Urothelium cell line (cell line): ENCODE results near the gene GRAP2.
A peak's percentile ranks its signal among the peaks of the same experiment; 100 is the strongest.
"Not testable (repeated sequence)": the region's sequence is repeated elsewhere in the genome, so short reads cannot be mapped to it uniquely, and the experiment has no call there.

Experiments used
- DNase-seq: peaks from one replicate; pipeline ENCODE4 v3.0.0; 2011; ENCODE audit warnings: low spot score, mixed read lengths
- FAIRE-seq: peaks from 2 replicates; lab custom pipeline; 2011; peaks lifted over from hg19 to GRCh38; lab: Jason Lieb, UNC

Gene GRAP2

DNA sequence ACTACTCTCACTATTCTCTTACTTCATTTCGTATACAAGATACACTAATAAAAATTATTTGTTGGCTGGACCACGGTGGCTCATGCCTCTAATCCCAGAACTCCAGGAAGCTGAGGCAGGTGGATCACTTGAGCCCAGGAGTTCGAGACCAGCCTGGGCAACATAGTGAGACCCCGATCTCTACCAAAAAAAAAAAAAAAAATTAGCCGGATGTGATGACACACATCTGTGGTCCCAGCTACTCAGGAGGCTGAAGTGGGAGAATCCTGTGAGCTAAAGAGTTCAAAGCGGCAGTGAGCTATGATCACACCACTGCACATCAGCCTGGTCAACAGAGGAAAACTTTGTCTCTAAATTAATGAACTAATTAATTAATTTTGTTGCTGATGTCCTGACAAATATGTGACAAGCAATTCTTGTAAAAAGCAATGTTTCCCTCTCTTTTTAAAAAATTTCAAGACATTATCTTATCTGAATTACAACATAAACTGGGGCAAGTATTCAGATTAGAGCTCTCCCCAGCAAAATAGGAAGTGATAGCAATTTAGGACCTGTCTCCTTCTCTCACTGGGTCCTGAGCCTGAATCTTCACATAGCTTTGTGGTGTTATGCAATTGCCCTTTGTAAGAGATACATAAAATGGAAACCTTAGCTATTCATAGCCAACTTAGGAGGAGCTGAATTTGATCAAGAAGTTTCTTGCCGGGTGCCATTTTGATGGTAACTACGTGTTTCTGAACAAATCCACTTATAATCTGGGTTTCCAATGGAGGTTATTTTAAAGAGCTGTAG is 41.8 kb downstream of the GRAP2 start:
- FAIRE-seq (no peak), DNase-seq (no peak)

DNA sequence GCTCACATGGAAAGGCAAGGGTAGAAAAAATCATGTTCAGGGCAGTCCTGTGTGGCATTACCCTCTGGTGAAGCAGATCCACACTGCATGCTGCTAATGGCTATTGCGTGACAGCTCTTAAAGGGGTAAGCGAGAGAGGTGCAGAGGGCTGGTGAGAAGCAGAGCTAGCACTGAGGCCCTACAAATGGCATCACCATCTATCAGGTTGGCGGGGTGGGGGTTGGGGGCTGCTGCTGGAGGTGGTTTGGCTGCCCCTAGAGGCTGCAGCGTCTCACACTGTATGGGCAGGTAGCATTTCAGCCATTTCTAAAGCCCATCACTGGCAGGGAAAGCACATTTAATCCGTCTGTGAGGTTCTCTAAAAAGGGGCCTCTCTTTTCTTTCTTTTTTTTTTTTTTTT is 42.5 kb downstream of the GRAP2 start:
- no peak for FAIRE-seq
- DNase-seq: no peak

GRCh38 chr22:39943953-39944872 is 43.3 kb downstream of the GRAP2 start:
- no peak for DNase-seq
- FAIRE-seq: no peak

DNA sequence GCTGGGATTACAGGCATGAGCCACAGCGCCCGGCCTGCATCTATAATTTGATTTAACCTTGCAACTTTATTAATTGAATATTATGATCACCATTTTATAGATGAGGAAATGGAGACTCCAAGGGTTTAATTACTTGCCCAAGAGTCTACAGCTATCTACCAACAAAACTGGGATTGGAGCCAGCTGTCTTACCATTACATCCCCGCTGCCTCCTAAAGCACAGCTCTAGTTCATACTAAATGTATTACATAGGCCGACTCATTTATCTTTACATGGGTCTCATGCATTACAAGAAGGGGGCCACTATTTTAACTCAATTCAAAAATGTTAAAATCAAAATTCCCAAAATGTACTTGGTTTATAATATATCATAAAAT is 45.2 kb downstream of the GRAP2 start:
- DNase-seq: no peak
- no peak for FAIRE-seq

GRCh38 chr22:39946503-39947219 is 45.8 kb downstream of the GRAP2 start:
- DNase-seq (peak; percentile 52), FAIRE-seq (peak; percentile 91)

DNA sequence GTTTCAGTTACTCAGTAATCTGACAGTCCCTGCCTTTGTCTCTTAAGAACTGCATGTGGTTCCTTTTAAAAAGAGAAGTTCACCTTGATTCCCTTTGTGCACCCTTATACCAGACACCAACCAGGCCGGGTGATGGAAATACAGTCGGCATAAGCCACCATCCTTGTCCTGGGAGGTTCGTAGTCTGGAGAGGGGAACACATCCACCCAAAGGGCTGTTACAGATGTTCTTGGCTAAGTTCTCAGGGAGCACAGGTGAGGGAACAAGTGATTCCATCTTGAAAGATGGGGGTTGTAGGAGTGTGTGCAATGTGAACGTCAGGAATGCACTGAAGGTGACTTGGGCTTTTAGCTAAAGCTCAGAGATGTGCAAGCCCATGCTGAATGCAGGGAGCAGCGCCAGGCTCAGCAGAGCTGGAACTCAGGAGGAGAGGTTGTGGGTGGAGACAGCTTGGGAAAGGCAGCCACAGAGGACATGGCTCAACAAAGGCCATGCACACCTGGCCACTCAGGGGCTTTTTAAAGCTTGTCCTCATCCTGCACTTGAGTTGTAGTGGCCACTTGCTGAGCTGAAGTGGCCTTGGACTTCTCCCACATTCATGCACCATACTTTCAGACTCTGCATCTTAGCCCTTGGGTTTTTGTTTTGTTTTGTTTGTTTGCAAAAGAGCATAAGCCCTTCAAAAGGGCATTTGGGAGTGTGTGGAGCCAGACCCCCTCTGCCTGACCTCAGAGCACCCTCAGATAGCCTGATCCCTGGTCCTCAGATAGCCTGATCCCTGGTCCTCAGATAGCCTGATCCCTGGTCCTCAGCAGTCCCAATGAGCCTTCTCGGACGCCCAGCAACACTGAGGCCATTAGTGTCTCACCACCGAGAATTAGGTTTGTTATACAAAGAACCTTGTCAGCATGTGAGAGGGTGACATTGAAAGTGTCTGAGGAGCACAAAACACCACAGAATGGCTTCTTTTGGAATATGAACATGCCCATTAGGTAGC is 46.6 kb downstream of the GRAP2 start:
- FAIRE-seq (peak; percentile 35), DNase-seq (no peak)

GRCh38 chr22:39949964-39950737 is 49.3 kb downstream of the GRAP2 start:
- peak; percentile 88 for FAIRE-seq
- DNase-seq: no peak

DNA sequence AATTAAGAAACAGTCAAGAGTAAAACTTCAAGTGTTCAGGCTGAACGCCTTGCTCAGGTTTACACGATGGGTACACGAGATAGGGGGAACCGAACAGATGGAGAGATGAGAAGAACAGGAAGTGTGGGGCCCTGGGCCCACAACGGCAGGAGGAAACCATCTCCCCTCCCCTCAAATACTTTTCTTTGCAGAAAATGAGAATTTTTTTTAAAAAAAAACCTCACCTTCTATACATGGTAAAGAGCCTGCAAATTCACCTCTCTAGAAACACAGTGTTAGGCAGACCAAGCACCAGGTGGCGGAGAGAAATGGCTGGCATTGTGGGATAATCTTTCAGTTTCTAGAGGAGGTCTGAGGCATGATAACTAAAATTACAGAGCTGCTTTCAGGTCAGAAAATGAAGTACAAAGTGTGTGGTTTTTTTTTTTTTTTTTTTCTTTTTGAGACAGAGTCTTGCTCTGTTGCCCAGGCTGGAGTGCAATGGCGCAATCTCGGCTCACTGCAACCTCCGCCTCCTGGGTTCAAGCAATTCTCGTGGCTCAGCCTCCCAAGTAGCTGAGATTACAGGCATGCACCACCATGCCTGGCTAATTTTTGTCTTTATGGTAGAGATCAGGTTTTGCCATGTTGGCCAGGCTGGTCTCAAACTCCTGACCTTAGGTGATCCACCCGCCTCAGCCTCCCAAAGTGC is 50.9 kb downstream of the GRAP2 start:
- not testable (repeated sequence) for DNase-seq, FAIRE-seq

- FAIRE-seq (no peak), DNase-seq (no peak)
These were observed 51.5 kb downstream of the GRAP2 start for GRCh38 chr22:39952347-39952746.

- DNase-seq (no peak), FAIRE-seq (no peak)
These were observed 52.2 kb downstream of the GRAP2 start for GRCh38 chr22:39953101-39953500.

GRCh38 chr22:39954584-39955055 is 53.7 kb downstream of the GRAP2 start:
- DNase-seq: peak; percentile 84
- no peak for FAIRE-seq

DNA sequence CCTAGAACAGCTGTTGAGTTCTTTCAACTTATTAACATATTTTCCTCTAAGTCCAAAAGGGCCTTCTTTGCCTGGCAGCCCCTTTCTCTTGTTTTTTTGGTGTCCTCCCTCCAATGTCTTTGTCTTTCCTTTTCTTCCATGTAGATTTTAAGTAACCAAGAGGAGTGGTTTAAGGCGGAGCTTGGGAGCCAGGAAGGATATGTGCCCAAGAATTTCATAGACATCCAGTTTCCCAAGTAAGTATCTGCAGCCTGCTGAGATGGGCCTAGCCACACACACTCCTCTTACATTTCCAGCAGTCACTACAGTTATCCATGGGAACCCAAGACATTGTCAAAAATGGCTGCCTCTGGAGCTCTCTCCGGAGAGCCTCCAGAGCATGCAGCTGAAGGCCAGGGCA is 54.8 kb downstream of the GRAP2 start:
- DNase-seq: no peak
- no peak for FAIRE-seq

- DNase-seq (no peak), FAIRE-seq (peak; percentile 23)
These were observed 56.2 kb downstream of the GRAP2 start for GRCh38 chr22:39956932-39957664.

DNA sequence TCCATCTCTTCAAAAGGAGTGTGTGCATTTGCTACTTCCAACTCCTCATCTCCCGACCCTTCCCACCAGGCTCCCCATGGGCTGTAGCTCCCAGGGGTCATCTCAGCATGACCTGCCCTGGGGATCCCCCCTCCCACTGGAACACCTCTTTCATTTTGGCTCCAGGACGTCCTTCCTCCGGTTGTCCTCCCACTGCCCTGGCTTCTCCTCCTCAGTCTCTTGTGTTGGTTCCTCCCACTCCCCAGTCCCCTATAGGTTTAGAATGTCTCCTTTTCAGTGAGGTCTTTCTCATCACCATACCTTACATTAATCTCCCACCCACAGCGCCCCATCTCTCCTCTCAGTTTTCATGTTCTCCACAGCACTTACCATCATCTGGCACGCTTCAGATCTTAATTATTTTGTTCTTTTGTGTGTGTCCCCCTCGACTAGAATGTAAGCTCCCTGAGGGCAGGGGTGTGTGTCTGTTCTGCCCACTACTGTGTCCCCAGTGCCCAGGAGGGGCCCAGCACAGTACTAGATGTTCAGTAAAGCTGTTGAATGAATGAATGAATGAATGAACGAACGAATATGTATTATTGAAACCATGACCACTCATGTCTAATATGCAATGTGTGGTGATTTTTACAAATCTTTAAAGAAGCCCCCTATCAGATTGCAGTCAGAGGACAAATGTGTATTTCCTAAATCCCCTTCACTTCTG is 57.3 kb downstream of the GRAP2 start:
- FAIRE-seq: no peak

GRCh38 chr22:39958949-39959639 is 58.2 kb downstream of the GRAP2 start:
- peak; percentile 23 for FAIRE-seq
- DNase-seq: no peak

More for the DNA sequence above, 57.3 kb downstream of the GRAP2 start:
- DNase-seq: no peak

GRCh38 chr22:39959640-39960447 is 59.0 kb downstream of the GRAP2 start, which contains the start of gene TMA7B:
TSS of gene TMA7B (plus strand) at chr22:39960397. CDS start at chr22:39964375, 3,978 bp downstream.
- FAIRE-seq: peak; percentile 93
- peak; percentile 72 for DNase-seq
